H9 (cell line): ENCODE data around the gene C9orf43. TPM values are rescaled to one million over a fixed set of nuclear protein-coding genes. Genes with fewer than 3 reads are reported as not detected.

Experiments used
- DNase-seq: peaks from one replicate; pipeline ENCODE4 v3.0.0-alpha.2; 2017
- H2AFZ ChIP-seq: one replicate; pipeline ENCODE4 v1.6.1; 2013; ENCODE audit warnings: mild to moderate bottlenecking, low read length, control low read depth, moderate library complexity
- H2AK5ac ChIP-seq: 2 replicates; pipeline ENCODE4 v1.6.1; 2013; ENCODE audit warnings: low read length, control low read depth, mixed read lengths; ENCODE audit not compliant: insufficient read length
- H2BK120ac ChIP-seq: one replicate; pipeline ENCODE4 v1.6.1; 2013; ENCODE audit warnings: low read depth, mild to moderate bottlenecking, low read length, control low read depth, inconsistent platforms; ENCODE audit not compliant: poor library complexity, severe bottlenecking
- H2BK12ac ChIP-seq: 2 replicates; pipeline ENCODE4 v1.6.1; 2013; ENCODE audit warnings: low read length, control low read depth, mixed read lengths, low read depth; ENCODE audit not compliant: insufficient read length
- H2BK15ac ChIP-seq: 2 replicates; pipeline ENCODE4 v1.6.1; 2013; ENCODE audit warnings: low read depth, low read length, control low read depth
- H2BK20ac ChIP-seq: one replicate; pipeline ENCODE4 v1.6.1; 2013; ENCODE audit warnings: low read depth, mild to moderate bottlenecking, low read length, control low read depth, inconsistent platforms; ENCODE audit not compliant: poor library complexity, severe bottlenecking
- H2BK5ac ChIP-seq: 2 replicates; pipeline ENCODE4 v1.6.1; 2013; ENCODE audit warnings: low read length, control low read depth, mixed read lengths; ENCODE audit not compliant: insufficient read length
- H3K14ac ChIP-seq: 2 replicates; pipeline ENCODE4 v1.6.1; 2013; ENCODE audit warnings: low read length, control low read depth; ENCODE audit not compliant: insufficient read depth
- H3K18ac ChIP-seq: 2 replicates; pipeline ENCODE4 v1.6.1; 2013; ENCODE audit warnings: low read depth, mild to moderate bottlenecking, mixed read lengths, low read length, control low read depth; ENCODE audit not compliant: insufficient read length
- H3K23ac ChIP-seq: 2 replicates; pipeline ENCODE4 v1.6.1; 2013; ENCODE audit warnings: low read length, control low read depth, mixed read lengths, low read depth; ENCODE audit not compliant: insufficient read length
- H3K23me2 ChIP-seq: 2 replicates; pipeline ENCODE4 v1.6.1; 2013; ENCODE audit warnings: low read depth, mild to moderate bottlenecking, mixed read lengths, low read length, control low read depth; ENCODE audit not compliant: insufficient read length, poor library complexity, severe bottlenecking
- H3K27ac ChIP-seq: 2 replicates; pipeline ENCODE4 v1.5.1; 2013; ENCODE audit warnings: low read length, control low read depth, mixed read lengths, low read depth; ENCODE audit not compliant: insufficient read length
- H3K27me3 ChIP-seq: 2 replicates; pipeline ENCODE4 v1.6.1; 2013; ENCODE audit warnings: low read length, control low read depth, inconsistent platforms; ENCODE audit not compliant: insufficient read depth
- H3K4ac ChIP-seq: 2 replicates; pipeline ENCODE4 v1.6.1; 2013; ENCODE audit warnings: low read depth, mild to moderate bottlenecking, control low read depth, inconsistent platforms, low read length, moderate library complexity
- H3K4me1 ChIP-seq: 2 replicates; pipeline ENCODE4 v1.6.1; 2013; ENCODE audit warnings: low read length, control low read depth, inconsistent platforms; ENCODE audit not compliant: insufficient read depth
- H3K4me2 ChIP-seq: 2 replicates; pipeline ENCODE4 v1.6.1; 2013; ENCODE audit warnings: low read length, control low read depth, mixed read lengths; ENCODE audit not compliant: insufficient read length, insufficient read depth
- H3K56ac ChIP-seq: 2 replicates; pipeline ENCODE4 v1.6.1; 2013; ENCODE audit warnings: low read depth, mild to moderate bottlenecking, mixed read lengths, low read length, control low read depth; ENCODE audit not compliant: insufficient read length
- H3K79me1 ChIP-seq: 2 replicates; pipeline ENCODE4 v1.6.1; 2013; ENCODE audit warnings: low read depth, mild to moderate bottlenecking, moderate library complexity, low read length, control low read depth, inconsistent platforms; ENCODE audit not compliant: insufficient read depth, poor library complexity, severe bottlenecking
- H3K79me2 ChIP-seq: 2 replicates; pipeline ENCODE4 v1.6.1; 2013; ENCODE audit warnings: low read length, control low read depth, inconsistent platforms; ENCODE audit not compliant: insufficient read depth
- H3K9ac ChIP-seq: 2 replicates; pipeline ENCODE4 v1.6.1; 2013; ENCODE audit warnings: low read length, control low read depth, mixed read lengths; ENCODE audit not compliant: insufficient read length; ENCODE audit errors: extremely low read depth
- H3K9me3 ChIP-seq: one replicate; pipeline ENCODE4 v1.6.1; 2013; ENCODE audit warnings: low read depth, low read length, inconsistent platforms; ENCODE audit not compliant: control insufficient read depth
- H3T11ph ChIP-seq: one replicate; pipeline ENCODE4 v1.6.1; 2013; ENCODE audit warnings: mild to moderate bottlenecking, low read length, control low read depth, inconsistent platforms
- H4K20me1 ChIP-seq: one replicate; pipeline ENCODE4 v1.6.1; 2013; ENCODE audit not compliant: control insufficient read depth, insufficient read length, insufficient read depth
- H4K5ac ChIP-seq: 2 replicates; pipeline ENCODE4 v1.6.1; 2013; ENCODE audit warnings: low read depth, mild to moderate bottlenecking, mixed read lengths, low read length, control low read depth; ENCODE audit not compliant: insufficient read length
- H4K8ac ChIP-seq: replicated peaks from 2 replicates; pipeline ENCODE4 v1.6.1; 2013; ENCODE audit warnings: low read length, control low read depth, mixed read lengths, low read depth; ENCODE audit not compliant: insufficient read length
- H4K91ac ChIP-seq: 2 replicates; pipeline ENCODE4 v1.6.1; 2013; ENCODE audit warnings: low read depth, mild to moderate bottlenecking, moderate library complexity, mixed read lengths, low read length, control low read depth; ENCODE audit not compliant: insufficient read length
- H3K27ac Mint-ChIP-seq, 3 experiments: 2 replicates in 2 of 3; 3 replicates in 1 of 3; pipeline ENCODE4 v1.8.0; 2020 to 2021; ENCODE audit warnings: mixed read lengths in 3 of 3, mild to moderate bottlenecking in 1 of 3, moderate library complexity in 1 of 3
- H3K27me3 Mint-ChIP-seq: 2 replicates; pipeline ENCODE4 v1.8.0; 2021; ENCODE audit warnings: low read depth, mild to moderate bottlenecking, moderate library complexity, mixed read lengths
- H3K36me3 Mint-ChIP-seq, 3 experiments: 2 replicates in 2 of 3; 3 replicates in 1 of 3; pipeline ENCODE4 v1.8.0; 2020 to 2021; ENCODE audit warnings: low read depth in 3 of 3, mixed read lengths in 3 of 3; ENCODE audit not compliant: insufficient read depth in 1 of 3
- H3K4me1 Mint-ChIP-seq, 2 experiments: 2 replicates each; pipeline ENCODE4 v1.8.0; 2020; ENCODE audit warnings: mixed read lengths in 2 of 2
- H3K4me3 Mint-ChIP-seq, 2 experiments: 2 replicates in 1 of 2; 3 replicates in 1 of 2; pipeline ENCODE4 v1.8.0; 2020 to 2021; ENCODE audit warnings: mild to moderate bottlenecking in 2 of 2, mixed read lengths in 2 of 2, moderate library complexity in 1 of 2
- H3K9me3 Mint-ChIP-seq, 2 experiments: 2 replicates in 1 of 2; 3 replicates in 1 of 2; pipeline ENCODE4 v1.8.0; 2020; ENCODE audit warnings: mild to moderate bottlenecking in 2 of 2, mixed read lengths in 2 of 2, moderate library complexity in 1 of 2
- WGBS: extraction: QIAGEN DNeasy Blood & Tissue Kit; methylation state at CpG from one replicate; pipeline ENCODE4 v1.1.7; 2013; ENCODE audit warnings: missing lambda C conversion rate, low lambda C conversion rate, mixed read lengths; ENCODE audit not compliant: insufficient read length; ENCODE audit errors: extremely low coverage; 5-methylcytosine and 5-hydroxymethylcytosine counted together
- total RNA-seq: library from RNA; stranded (reverse); gene quantifications from 2 replicates; pipeline ENCODE4 v1.2.1, GENCODE V29; 2021
- TF ChIP-seq, protein P1 (sequence below): fragments of 200-600 bp; sonication (generic); conservative IDR thresholded peaks from 3 replicates; pipeline ENCODE4 v1.8.0; 2021; ENCODE audit warnings: antibody characterized with exemption, mild to moderate bottlenecking

C9orf43 gene
- total RNA-seq, 1 experiment from 2014 or later = 0.57 TPM

GRCh38 chr9:113472199-113472598, 61.7 kb downstream of the C9orf43 start:
- H3K23me2 ChIP-seq = no peaks in the 10 kb centered on the region
- no peak overlapping the region for H2BK15ac ChIP-seq

More at GRCh38 chr9:113472199-113472598, 61.7 kb downstream of the C9orf43 start:
- Histone ChIP-seq H3K4me1 (no peaks in the 10 kb centered on the region), H2AFZ (no peak overlapping the region), H3K23ac (no peak overlapping the region), H4K20me1 (no peaks in the 10 kb centered on the region), H3K14ac (no peak overlapping the region), H3K18ac (no peak overlapping the region), H2BK12ac (no peak overlapping the region), H3T11ph (no peak overlapping the region), H2BK20ac (no peak overlapping the region), H3K9me3 (no peaks in the 10 kb centered on the region), H3K79me2 (no peaks in the 10 kb centered on the region), H3K27me3 (no peaks in the 10 kb centered on the region), H3K27ac (no peak overlapping the region), H3K79me1 (no peaks in the 10 kb centered on the region), H2BK5ac (no peak overlapping the region), H2BK120ac (no peak overlapping the region), H3K4me2 (no peak overlapping the region), H3K56ac (no peak overlapping the region), H3K4ac (no peak overlapping the region), H3K9ac (no peak overlapping the region), H4K91ac (no peak overlapping the region), H4K5ac (no peak overlapping the region), H4K8ac (no peak overlapping the region), H2AK5ac (no peak overlapping the region)
- peaks cover 2 to 10% (median 3%) of the 10 kb centered on the region in 3 experiments; a peak in 5 of 7 replicates for H3K36me3 Mint-ChIP-seq
- H3K4me3 Mint-ChIP-seq = no peak overlapping the region
- H3K4me1 Mint-ChIP-seq = peaks cover 10 to 21% of the 10 kb centered on the region in 2 experiments
- H3K27me3 Mint-ChIP-seq = no peaks in the 10 kb centered on the region
- peaks cover 2 to 8% of the 10 kb centered on the region in 2 experiments; a peak in 2 of 5 replicates for H3K9me3 Mint-ChIP-seq
- DNase-seq = no peak
- no peak overlapping the region for H3K27ac Mint-ChIP-seq
- no CpG with 5 or more reads among the region's 5 CpGs for WGBS
- TF ChIP-seq, protein P1, sequence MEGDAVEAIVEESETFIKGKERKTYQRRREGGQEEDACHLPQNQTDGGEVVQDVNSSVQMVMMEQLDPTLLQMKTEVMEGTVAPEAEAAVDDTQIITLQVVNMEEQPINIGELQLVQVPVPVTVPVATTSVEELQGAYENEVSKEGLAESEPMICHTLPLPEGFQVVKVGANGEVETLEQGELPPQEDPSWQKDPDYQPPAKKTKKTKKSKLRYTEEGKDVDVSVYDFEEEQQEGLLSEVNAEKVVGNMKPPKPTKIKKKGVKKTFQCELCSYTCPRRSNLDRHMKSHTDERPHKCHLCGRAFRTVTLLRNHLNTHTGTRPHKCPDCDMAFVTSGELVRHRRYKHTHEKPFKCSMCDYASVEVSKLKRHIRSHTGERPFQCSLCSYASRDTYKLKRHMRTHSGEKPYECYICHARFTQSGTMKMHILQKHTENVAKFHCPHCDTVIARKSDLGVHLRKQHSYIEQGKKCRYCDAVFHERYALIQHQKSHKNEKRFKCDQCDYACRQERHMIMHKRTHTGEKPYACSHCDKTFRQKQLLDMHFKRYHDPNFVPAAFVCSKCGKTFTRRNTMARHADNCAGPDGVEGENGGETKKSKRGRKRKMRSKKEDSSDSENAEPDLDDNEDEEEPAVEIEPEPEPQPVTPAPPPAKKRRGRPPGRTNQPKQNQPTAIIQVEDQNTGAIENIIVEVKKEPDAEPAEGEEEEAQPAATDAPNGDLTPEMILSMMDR = no peak
